NCI-H2081 (cell line): Measurements from ENCODE around the gene ST3GAL2.
"Not testable (repeated sequence)": the region's sequence is repeated elsewhere in the genome, so short reads cannot be mapped to it uniquely, and the experiment has no call there.

Source experiments
- DNase-seq, 2 experiments: peaks; one replicate each; lab custom pipeline; 2025; lab: John Stamatoyannopoulos, UW

The ST3GAL2 gene

DNA sequence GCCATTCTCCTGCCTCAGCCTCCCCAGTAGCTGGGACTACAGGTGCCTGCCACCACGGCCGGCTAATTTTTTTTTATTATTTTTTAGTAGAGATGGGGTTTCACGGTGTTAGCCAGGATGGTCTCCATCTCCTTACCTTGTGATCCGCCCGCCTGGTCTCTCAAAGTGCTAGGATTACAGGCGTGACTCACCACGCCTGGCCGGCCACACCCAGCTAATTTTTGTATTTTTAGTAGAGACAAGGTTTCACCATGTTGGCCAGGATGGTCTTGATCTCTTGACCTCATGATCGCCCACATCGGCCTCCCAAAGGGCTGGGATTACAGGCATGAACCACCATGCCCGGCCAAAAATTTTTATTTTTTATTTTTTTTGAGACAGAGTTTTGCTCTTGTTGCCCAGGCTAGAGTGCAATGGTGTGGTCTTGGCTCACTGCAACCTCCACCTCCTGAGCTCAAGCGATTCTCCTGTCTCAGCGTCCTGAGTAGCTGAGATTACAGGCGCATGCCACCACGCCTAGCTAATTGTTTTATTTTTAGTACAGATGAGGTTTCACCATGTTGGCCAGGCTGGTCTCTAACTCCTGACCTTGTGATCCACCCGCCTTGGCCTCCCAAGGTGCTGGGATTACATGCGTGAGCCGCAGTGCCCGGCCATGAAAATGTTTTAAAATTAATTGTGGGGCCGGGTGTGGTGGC lies 52.5 kb downstream of the ST3GAL2 start:
- DNase-seq, result not testable (repeated sequence)

DNA sequence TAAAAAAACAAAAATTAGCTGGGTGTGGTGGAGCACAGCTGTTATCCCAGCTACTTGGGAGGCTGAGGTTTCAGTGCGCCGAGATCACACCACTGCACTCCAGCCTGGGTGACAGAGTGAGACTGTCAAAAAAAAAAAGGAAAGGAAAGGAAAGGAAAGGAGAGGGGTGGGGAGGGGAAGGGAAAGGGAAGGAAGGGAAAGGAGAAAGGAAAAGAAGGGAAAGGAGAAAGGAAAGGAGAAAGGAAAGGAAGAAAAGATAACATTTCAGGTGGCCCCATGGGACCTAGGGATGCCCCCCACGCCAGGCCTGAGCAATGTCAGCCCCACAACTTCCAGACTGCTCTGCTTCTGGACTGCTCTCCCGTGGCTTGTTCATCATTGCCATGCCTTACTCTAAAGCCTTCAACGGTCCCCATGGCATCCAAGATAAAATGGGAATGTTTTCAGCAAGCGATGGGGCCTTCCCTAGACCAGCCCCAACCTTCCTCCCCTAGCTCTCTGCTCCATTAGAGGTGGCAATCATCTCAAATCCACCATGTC lies 55.4 kb downstream of the ST3GAL2 start:
- DNase-seq, result no peak

DNA sequence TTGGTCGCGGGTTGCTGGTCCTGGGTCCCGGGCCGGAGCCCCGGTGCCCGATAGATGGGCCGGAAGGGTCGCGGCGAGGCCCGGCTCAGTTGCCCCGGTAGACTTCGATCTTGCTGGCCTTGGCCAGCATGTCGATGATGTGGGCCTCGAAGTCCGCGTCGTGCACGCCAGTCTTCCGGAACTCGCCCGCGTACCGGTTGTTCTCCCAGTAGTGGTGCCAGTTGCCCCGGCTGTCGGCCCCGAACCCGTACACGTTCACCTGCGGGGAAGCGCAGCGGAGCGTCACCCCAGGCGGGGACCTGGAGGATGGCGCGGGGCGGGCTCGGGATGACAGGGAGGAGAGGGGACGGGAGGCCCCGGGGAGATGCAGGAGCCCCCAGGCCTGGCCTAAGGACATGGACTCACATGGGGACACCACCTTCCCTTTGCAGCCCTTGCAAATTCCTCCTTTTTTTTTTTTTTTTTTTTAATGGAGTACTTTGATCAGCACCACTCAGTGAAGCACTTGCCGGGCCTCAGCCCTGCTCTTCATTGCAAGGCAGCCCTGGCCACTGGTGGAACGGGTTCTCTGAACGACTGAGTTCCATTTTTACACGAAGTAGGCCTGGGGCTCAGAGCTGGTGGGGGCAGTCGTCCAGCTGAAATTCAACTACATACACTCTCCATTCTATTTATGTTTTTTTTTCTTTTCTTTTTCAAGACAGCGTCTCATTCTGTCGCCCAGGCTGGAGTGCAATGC lies 57.1 kb downstream of the ST3GAL2 start:
- no peak for DNase-seq

DNA sequence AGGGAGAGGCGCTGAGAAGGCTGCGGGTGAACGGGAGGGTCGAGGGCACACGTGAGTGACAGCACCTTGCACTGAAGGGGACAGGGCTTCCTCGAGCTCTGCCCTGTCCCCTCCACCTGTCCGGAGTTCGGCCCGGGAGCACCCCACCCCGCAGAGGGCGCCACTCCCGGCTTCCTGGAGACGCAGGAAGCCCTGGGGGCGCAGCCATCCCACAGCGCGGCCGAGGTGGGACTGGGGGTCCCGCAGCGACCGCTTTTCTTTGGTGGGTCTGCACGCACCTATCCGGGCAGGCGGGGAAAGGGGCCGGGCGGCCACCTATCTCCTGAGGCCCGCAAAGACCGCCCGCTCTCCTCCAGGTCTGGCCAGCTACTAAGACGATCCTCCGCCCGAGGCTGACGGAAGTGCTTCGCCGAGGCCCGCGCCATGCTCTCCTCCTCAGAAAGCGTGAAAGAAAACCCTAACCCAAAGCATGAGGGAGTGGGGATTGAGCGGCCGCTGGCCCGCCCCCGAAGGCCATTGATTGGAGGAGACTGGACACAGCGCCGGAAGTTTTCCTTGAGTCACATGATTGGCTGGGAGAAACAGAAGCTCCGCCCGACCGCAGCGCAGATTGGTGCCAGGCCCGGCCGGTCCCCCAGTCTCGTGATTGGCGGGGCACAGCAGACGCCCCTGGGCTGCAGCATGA lies 57.8 kb downstream of the ST3GAL2 start:
- DNase-seq, result peak; percentile 91 to 97

DNA sequence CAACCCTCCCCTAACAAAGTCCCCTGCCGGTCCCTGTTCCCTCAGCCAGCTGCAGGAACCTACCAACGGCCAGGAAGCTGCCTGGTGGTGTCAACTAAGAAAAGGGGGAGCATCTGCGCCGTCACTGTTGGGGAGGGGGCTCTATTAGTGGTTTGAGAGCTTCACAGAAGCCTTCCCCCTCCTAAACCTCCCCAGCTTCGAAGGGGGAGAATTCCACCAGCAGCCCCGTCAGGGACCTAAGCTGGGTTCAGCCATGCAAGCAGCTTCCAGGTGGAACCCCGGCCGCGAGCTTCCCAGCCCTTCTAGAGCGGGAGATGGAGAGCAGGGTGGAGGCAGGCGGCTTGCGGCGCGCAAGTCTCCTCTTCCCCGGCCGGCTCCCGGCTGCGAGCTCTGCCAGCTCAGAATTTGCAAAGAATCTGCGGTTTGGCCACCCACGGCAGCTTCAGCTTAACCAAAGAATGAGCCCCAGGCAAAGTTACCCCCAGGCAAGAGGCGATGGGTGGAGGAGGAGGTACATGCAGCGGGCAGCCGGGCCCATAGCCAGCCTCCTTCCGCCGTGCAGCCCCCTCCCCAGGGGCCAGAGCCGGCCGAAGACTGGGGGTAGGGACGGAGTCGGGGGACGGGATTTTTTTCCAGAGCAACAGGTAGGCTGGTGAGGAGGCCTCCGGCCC lies 58.5 kb downstream of the ST3GAL2 start:
- DNase-seq, result peak in 1 of 2 experiments; percentile 46

DNA sequence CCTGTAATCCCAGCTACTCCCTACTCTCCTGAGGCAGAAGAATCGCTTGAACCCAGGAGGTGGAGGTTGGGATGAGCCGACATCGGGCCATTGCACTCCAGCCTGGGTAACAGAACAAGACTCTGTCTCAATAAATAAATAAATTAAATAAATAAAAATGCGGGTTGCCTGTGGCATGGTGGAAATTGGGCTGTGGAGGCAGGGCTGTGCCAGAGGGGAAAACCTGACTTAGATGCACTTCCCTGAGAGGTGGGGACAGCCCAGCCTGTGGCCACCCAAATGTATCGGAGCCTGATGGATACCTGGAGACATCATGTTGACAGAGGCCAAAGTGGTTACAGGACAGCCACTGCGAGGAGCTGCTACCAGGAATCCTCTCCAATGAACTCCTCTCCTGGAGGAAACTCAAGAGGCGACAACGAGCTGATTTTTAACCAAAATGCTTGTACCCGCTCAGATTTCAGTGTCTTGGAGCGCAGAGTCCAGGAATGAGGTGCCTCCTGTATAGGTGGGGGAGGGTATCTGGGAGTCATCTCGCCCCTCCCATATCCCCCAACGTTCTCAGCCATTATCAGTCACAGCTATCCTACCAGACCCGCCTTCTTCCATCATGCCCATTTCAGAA lies 59.9 kb downstream of the ST3GAL2 start:
- no peak for DNase-seq

DNA sequence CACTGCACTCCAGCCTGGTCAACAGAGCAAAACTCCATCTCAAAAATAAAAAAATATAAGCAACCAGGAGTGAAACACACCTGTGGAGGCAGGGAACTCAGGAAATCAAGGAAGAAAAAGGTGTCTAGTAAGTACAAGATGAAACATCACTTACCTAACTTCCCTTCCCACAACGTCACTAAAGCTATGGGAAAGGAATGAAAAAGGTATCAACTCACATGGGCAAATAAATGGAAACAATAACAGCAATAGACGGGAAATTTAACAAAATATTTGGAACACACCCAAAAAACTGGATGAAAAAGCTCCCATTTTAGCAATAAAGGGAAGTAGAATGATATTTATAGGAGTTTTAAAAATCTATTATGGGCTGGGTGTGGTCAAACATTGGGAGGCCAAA lies 61.1 kb downstream of the ST3GAL2 start:
- DNase-seq, result no peak

DNA sequence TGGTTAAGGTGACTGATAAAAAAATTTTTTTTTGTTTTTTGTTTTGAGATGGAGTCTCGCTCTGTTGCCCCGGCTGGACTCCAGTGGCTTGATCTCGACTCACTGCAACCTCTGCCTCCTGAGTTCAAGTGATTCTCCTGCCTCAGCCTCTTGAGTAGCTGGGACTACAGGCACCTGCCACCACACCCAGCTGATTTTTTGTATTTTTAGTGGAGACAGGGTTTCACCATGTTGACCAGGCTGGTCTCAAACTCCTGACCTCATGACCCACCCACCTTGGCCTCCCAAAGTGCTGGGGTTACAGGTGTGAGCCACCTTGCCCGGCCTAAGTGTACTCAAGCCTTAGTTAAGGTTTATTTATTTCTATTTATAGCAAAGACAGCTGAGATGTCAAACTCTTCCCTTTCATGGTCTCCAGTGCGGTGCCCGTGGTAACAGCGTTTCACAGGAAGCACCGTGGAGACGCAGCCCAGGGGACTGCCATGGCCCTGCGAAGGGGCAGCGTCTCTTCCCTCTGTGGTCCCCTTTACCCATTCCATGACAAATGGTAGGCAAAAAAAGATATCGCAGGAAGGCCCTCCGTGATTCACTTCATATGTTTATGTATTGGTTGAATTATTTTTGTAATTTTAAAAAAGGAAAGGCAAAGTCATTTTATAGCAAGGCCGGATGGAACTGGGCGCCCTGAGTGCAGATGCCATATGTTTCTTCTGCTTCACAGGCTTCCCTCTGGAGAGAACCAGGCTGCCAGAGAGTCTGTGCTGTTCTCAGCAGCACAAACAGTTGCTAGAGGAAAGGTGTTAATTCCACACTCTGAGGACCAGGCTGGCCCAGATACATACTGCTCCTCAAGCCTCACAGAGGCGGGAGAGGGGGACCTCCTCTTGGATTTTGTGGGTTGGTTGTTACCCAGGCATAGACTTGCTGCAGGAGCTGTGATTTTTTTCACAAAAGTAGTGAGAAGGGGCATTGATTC lies 63.0 kb downstream of the ST3GAL2 start:
- DNase-seq, result no peak

DNA sequence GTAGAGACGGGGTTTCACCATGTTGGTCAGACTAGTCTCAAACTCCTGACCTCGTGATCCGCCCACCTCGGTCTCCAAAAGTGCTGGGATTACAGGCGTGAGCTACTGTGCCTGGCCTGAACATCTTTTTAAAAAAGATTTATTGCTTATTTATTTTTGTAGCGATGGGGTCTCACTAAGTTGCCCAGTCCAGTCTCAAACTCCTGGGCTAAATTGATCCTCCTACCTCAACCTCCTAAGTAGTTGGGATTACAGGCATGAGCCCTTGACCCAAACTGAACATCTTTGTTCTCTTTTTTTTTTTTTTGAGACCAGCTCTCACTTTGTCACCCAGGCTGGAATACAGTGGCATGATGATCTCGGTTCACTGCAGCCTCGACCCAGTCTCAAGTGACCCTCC lies 64.7 kb downstream of the ST3GAL2 start:
- DNase-seq, result no peak

DNA sequence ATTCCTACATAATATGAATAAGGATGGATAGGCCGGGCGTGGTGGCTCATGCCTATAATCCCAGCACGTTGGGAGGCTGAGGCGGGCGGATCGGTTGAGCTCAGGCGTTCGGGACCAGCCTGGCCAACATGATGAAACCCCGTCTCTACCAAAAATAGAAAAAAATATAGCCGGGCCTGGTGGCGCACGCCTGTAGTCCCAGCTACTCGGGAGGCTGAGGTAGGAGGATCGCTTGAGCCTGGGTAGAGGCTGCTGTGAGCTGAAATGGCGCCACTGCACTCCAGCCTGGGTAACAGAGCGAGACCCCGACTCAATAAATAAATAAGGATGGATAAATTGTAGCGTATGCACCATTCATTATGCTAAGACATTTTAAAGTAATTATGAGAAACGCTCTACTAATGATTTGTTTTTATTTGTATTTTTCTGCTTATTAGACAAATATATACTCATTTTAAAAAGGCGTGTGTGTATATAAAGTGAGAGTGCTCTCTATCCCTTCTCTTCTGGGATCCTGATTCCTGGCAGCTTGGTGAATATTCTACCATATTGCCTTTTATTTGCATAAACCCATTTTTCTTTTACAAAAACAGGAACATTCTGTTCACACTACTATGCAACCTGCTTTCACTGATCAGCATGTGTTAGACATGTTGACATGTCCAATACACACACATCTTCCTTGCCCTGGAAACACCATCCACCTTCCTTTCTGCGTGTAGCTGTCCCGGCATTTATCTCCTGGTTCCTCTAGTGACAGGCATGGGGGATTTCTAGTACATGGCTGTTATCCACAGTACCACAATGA lies 65.8 kb downstream of the ST3GAL2 start:
- no peak for DNase-seq

DNA sequence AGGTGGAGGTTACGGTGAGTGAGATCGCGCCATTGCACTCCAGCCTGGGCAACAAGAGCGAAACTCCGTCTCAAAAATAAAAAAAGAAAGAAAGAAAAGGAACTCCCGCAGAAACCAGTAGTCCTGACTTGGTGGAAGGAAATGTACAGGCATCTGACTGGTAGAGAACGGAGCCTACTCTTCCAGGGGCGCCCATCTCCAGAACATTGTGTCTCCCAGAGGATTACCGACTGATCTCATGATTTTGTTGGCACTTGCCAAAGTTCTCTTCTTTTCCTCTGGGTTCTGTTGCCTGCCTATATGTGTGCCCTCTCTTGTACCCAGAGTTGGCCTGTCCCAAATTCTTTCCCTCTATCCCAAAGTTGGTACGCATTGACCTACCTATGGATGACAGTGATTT lies 68.0 kb downstream of the ST3GAL2 start:
- no peak for DNase-seq

DNA sequence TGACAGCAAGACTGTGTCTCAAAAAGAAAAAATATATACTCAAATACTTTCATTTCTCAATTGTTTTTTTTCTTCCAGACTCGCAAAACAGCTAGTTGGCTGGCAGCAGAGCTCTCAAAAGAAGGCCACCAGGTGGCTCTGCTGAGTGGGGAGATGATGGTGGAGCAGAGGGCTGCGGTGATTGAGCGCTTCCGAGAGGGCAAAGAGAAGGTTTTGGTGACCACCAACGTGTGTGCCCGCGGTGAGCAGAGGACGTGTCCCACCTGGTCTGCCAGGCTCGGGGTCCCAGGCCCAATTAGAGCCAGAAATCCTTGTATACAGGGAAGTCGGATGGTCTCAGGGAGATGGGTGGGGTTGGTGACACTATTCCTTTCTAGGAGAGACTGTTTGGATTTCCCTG lies 68.8 kb downstream of the ST3GAL2 start:
- DNase-seq, result not testable (repeated sequence)

DNA sequence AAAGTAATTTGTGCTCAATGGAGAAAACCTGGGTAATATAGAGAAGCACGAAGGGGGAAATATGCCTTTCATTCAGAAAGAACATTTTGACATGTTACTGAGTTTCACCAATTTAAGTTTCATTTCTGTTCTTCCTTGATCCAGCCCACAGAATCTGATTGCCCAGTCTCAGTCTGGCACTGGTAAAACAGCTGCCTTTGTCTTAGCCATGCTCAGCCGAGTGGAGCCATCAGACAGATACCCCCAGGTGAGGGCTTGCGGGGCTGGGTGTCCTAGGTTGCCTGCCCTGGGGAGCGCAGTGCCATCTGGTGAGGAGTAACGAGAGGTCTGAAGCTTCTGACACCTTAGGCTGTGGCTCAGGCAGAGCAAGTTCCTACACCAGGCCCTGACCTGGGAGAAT lies 74.5 kb downstream of the ST3GAL2 start:
- no peak for DNase-seq

DNA sequence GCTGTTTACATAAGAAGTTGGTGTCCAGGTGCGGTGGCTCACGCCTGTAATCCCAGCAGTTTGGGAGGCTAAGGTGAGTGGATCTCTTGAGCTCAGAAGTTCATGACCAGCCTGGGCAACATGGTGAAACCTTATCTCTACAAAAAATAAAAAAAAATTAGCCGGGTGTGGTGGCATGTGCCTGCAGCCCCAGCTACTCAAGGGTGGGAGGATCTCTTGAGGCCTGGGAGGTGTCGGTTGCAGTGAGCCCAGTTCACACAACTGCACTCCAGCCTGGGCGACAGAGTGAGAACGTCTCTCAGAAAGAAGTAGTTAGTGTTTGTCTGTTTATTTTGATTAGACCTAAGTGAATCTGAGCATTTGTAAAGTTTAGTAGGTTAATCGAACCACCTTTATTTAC lies 79.3 kb downstream of the ST3GAL2 start:
- DNase-seq, result no peak

DNA sequence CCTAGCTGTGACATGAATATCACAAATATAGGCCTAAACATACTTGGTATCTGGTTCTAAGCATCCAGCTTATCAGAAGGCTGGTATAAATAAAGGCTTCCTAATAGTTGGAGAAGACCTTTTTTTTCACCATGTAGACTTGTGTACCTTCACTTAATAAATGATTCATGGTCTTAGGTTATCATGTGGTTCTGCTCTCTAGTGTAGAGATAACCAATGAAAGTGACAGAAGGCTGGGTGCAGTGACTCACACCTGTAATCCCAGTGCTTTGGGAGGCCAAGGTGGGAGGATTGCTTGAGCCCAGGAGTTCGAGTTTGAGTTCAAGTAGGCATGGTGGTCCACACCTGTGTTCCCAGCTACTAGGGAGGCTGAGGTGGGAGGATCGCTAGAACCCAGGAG lies 89.1 kb downstream of the ST3GAL2 start:
- DNase-seq, result no peak

DNA sequence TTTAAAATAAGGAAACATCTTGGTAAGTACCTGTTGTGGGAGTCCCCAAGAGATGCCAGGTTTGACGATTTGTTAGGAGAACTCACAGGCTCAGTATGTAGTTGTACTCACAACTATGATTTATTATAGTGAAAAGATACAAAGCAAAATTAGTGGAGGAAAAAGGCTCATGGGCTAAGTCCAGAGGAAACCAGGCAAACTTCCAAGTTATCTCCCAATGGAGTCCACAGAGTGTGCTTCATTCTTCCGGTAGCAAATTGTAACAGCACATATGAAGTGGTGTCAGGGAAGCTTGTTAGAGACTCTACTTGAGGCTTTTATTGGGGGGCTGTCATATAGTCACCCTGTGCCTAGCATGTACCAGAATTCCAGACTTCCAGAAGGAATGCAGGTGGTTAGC lies 89.9 kb downstream of the ST3GAL2 start:
- DNase-seq, result no peak

DNA sequence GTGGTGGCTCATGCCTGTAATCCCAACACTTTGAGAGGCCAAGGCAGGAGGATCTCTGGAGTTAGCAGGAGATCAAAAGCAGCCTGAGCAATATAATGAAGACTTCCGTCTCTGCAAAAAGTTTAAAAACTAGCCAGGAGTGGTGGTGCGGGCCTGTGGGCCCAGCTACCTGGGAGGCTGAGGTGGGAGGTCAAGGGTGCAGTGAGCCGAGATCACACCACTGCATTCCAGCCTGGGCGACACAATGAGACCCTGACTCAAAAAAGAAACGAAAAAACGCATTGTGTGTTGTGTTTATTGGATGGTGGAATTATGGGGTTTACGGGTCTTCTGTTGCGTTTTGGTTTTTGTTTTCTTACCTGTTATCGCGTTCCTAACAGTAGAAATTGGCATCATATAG lies 93.1 kb downstream of the ST3GAL2 start:
- DNase-seq, result no peak

DNA sequence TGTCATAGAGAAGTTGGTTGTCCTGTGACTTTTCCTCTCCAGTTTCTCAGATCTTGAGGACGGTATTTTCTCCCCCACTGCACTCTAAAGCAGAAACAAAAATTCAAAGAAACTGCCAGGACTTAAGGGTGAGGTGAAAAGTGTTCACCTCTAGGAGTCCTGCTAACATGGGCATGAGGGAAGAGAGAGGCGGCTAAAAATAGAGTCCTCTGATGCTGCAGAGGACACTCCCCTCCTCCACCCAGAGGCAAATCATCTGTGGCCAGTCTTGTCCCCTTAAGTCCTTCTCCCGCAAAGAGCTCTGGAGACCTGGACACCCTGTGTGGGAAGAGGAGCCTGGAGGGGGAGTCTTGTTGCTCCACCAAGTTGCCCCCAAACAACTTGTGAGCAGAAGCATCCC lies 96.9 kb downstream of the ST3GAL2 start:
- DNase-seq, result no peak

DNA sequence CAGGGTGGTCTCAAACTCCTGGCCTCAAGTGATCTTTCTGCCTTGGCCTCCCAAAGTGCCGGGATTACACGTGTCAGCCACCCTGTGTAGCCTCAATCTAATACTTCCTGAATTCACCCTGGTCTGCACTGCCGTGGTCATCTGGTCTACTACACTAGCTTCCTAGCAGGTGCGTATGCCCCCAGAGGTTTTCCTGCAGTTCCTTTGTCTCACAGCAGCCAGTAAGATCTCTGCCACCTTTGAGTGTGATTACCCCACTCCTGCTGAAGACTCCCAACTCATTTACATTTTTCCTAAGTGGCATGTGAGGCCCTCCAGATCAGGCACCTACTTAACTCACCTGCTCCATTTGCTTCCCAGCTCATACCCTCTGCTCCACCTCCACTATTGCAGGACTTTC lies 97.3 kb downstream of the ST3GAL2 start:
- DNase-seq, result no peak

DNA sequence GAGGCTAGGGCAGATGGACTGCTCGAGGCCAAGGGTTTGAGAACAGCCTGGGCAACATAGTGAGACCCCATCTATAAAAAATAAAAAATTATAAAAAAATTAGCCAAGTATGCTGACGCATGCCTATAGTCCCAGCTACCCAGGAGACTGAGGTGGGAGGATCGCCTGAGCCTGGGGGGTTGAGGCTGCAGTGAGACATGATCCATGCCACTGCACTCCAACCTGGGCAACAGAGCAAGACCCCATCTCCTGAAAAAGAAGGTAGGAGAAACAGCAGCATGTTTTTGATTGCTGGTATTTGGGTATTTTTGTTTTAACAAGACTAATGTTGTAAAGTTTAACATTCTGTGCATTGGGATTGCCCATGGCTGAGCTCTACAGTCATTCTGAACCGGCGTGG lies 101.1 kb downstream of the ST3GAL2 start:
- DNase-seq, result no peak
